HG03175 (cell line): ENCODE measurements around the gene NUP133.

Experiments used
- ATAC-seq: cut with Tn5 transposase; IDR thresholded peaks from one replicate; pipeline ENCODE4 v1.9.1; 2021; ENCODE audit warnings: mild to moderate bottlenecking, moderate library complexity; ENCODE audit not compliant: unreplicated experiment

Gene NUP133

DNA sequence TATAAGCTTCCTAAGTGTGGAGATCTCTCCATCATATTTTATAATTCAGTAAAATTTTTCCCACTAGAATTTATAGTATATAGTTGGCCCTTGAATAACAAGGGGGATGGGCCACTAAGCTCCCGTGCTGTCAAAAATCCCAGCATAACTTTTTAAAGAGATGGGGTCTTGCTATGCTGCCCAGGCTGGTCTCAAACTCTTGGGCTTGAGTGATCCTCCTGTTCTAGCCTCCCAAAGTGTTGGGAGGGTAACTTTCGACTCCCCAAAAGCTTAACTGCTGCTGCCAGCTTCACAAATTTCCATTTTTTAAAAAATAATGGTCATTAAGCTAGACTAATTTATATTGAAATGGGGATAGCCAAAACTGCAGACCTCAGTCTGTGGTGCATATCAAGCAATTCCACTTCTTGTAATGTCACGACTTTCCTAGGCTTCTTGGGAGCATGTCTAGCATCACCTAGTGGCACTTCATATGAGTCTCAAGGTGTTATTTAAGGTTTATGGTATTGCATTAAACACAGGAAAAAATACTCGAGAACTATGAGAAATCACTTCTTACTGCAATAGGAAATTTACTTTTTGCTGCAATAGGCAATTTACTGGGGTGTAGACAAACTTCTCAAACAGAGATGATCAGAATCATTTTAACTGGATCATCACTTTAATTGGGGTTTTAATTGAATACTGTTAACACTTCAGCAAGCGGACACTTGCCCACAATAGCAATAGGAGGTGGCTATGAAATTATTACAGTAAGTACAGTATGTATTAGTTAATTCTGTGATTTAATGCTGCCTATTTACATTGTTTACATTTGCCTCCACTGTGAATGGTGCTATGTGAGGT lies 55.0 kb downstream of the NUP133 start:
- no peak for ATAC-seq

DNA sequence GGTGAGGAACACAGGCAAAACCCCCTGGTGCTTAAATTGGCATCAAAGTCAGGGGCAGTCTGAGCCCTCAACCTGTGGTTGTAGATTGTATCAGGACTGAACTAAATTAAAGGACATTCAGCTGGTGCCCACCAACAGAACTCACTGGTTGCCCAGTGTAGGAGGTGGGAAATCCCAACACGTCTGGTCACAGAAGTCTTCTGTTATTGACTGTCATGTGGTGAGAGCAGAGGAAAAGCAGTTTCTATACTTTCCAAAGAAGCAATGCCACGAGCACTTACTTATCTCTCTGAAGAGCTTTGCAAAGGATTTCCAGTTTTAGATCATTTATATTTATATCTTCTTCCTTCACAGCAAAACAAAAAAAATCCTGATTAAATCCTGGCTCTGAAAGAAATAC lies 59.3 kb downstream of the NUP133 start:
- no peak for ATAC-seq

DNA sequence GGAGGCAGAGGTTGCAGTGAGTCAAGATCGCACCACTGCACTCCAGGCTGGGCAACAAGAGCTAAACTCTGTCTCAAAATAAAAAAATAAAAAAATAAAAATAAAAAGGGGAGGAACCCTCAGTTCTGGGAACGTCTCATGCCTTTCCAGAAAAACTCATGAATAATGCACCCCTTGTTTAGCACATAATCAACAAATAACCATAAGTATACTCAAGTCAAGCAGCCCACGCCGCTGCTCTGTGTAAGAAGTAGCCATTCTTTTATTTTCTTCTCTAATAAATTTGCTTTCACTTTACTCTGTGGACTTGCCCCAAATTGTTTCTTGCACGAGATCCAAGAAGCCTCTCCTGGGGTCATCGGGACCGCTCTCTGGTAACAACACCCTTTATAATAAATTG lies 59.8 kb downstream of the NUP133 start:
- ATAC-seq: no peak

DNA sequence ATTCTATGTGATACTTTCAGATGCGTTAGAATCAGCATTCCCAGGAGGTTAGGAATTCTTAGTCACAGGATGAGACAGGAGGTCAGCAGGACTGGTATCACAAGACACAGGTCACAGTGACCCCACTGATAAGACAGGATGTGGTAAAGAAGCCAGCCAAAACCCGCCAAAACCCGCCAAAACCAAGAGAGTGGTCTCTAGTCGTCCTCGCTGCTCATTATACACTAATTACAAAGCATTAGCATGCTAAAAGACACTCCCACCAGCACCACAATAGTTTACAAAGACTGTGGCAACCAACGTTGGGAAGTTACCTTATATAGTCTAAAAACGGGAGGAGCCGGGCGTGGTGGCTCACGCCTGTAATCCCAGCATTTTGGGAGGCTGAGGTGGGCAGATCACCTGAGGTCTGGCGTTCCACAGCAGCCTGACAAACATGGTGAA lies 60.3 kb downstream of the NUP133 start:
- no peak for ATAC-seq

DNA sequence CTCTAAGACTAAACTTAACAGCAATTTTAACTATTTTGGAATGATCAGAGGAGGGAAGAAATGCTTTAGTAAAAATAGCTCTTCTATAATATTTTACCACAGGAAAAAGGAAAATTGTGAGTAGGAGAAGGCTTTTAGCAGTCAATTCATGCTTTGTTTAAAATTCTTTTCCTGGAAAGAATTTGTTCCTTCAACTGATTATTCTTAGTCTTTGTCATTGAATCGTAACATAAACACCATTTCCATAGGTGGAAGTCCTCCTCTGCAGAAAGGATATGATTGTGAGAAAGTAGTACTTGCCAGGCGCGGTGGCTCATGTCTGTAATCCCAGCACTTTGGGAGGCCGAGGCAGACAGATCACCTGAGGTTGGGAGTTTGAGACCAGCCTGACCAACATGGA lies 62.3 kb downstream of the NUP133 start:
- ATAC-seq: no peak

DNA sequence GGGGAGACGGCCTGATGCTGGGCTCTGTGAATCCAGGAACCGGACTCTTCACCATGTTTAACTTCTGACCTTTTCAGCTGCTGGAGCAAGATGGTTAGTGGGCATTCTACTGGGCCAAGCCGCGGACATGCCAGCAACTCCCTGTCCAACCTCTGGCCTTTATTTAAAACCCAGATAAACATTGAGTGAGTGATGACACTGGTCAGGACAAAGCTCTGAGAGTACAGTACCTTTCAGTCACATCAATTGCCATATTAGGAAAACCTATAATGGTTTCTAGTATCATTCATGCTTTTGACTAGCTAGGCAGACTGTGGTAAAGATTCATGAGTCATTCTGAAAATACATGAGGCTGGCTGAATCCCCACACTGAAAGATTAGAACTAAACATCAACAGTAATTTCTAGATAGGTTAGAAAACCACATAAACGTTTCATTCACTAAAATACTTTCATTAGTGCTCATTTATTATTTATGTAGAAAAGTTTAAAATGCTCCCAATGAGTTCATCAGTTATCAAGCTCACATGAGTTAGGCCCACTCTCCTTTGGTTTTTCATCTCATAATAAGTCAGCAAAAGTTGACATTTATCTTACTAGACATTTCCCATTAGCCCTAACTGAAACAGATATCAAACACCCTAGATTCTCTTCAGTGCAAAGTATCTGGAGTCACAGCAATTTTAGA lies 67.1 kb downstream of the NUP133 start:
- peak; percentile 98 for ATAC-seq

DNA sequence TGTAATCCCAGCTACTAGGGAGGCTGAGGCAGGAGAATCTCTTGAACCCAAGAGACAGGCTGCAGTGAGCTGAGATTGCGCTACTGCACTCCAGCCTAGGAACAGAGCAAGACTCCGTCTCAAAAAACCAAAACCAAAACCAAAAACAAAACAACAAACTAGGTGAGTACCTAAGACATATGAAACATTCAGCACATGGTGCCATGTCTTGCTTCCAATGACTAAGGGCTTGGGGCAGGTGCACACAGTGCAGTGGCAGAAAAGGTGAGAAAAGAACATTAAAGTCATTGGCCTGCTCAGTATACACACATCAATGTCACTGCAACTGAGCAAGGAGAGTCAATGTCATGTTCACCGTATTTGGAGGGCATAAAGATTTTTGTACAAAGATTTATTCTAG lies 70.1 kb downstream of the NUP133 start:
- no peak for ATAC-seq

DNA sequence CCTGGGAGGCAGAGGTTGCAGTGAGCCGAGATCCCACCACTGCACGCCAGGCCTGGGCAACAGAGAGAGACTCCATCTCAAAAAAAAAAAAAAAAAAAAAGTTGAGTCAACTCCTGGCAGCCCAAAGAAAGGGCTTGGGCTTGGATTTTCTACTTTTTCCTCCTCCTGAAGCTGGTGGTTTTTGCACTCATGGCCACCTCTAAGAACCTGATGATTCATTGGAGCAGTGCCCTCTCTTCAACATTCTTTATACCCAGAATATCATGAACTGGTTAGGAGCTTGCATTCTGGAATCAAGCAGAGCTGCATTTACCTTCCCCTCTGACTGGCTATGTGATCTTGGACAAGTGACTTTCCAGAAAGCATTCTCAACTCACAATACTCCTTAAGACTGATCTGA lies 70.7 kb downstream of the NUP133 start:
- ATAC-seq: no peak

DNA sequence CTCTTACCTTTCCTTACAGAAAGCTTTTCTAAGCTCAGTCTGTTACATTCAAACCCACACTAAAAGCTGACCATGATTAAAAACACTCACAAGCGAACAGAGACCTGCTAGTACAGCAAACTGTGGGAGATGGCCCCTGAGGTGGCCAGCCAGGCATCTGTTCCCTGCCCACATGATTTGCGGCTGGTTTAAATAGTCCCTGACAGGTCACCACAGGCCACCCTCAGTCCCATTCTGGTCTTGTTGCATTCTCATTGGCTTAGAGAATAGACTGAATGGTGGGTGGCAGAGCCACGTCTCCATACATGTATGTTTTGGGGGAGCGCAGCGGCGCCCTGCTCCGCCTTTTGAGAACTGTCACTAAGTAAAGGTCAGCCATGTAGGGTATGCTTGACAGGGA lies 71.9 kb downstream of the NUP133 start:
- ATAC-seq: no peak

DNA sequence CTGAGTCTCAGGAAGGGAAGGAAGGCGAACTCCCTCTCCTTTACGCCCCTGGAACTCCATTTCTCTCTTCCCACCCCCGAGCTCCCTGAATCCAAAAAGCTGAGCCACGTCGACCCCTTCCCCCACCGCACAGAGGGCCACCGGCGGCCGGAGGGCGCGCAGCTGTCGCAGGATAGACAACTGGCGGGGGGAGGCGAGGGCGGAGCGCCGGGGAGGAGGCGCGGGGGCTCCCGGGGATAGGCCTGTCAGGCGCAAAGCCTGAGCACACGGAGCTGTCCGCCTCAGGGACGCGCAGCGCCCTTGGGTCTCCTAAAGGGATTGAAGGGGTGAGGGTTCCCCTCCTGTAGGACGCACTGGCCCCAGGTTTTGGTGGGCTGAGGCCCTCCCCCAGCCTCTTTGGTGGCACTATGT lies 73.5 kb downstream of the NUP133 start:
- no peak for ATAC-seq

DNA sequence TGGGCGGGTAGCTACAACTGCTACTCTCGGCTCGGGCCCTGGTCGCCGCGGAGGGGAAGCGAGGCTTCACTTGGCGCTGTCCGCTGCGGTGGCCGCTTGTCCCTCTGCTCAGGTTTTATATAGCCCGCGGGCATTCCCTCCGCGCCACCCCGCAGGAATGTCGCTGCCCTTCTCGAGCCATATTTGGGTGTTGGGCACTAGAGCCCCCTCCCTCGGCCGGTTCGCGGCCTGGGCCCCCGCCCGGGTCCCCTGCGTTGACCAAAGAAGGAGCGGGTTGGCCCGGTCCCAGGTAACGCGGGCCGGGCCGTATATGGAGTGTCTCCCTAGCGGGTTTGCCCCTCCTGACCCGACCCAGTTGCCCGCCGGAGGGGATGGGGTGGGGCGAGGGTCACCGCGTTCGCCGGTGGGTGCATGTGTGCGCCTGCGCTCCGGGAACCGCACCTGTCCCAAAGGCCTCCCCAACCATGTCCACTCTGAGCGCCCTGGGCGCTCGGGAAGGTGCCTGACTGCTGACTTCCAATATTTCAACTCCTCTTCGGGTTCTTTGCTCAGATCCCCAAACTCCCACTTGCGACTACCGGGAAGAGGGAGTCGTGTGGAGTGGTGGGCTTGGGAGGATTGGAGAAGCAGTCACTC lies 74.0 kb downstream of the NUP133 start, which contains the start of gene ACTA1:
TSS of gene ACTA1 (minus strand) at position 90 of the 636 bp plus-strand sequence. CDS start 979 bp downstream, outside the sequence.
- no peak for ATAC-seq

DNA sequence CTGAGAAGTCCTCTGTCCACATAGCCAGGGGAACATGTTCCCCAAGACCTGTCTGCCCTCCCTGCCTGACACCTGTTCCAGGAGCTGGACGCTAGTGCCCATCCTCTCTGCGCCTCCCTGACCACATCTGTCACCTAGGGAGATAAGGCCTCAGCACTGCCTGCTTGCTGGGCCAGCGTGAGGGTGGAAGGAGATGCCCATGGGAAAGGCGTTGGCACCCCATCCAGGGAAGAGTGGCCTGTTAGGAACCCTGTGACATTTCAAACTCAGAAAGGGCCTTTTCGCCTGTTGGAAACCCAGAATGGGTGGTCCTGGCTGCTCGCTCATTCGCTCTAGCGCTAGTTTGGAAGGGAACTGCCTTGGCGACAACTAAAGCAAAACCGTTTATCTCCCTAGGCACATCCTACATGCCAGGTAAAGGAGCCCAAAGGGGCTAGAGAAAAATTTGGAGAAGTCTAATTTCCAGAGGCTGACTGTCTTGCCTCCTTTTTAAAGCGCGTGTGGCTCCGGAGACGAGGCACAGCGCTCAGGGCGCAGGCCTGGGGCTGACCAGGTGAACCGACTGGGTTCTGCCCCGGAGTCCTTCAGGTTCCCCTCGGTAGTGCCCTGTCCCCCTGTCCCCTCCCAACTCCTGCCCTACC lies 74.7 kb downstream of the NUP133 start:
- ATAC-seq: no peak

DNA sequence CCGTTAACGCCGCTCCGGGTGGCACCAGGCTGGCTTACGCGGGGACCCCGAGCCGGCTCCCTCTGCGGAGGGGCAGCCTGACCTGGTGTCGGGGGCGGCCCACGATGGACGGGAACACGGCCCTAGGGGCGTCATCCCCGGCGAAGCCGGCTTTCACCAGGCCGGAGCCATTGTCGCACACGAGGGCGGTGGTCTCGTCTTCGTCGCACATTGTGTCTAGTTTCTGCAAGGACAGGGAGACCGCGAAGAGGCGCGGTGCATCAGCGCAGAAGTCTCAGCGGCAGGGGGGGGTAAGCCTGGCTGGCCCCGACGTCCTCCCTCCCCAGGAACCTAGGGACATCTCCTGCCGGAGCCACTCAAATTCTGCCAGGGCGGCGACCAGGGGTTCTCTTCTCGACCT lies 75.2 kb downstream of the NUP133 start:
- no peak for ATAC-seq

DNA sequence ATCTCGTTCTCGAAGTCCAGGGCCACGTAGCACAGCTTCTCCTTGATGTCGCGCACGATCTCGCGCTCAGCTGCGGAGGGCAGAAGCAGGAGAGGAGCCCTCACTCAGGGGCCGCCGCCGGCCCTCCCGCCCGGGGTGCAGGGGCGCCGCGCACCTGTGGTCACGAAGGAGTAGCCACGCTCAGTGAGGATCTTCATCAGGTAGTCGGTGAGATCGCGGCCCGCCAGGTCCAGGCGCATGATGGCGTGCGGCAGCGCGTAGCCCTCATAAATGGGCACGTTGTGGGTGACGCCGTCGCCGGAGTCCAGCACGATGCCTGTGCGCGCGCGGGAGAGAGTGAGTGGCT lies 76.1 kb downstream of the NUP133 start:
- no peak for ATAC-seq

DNA sequence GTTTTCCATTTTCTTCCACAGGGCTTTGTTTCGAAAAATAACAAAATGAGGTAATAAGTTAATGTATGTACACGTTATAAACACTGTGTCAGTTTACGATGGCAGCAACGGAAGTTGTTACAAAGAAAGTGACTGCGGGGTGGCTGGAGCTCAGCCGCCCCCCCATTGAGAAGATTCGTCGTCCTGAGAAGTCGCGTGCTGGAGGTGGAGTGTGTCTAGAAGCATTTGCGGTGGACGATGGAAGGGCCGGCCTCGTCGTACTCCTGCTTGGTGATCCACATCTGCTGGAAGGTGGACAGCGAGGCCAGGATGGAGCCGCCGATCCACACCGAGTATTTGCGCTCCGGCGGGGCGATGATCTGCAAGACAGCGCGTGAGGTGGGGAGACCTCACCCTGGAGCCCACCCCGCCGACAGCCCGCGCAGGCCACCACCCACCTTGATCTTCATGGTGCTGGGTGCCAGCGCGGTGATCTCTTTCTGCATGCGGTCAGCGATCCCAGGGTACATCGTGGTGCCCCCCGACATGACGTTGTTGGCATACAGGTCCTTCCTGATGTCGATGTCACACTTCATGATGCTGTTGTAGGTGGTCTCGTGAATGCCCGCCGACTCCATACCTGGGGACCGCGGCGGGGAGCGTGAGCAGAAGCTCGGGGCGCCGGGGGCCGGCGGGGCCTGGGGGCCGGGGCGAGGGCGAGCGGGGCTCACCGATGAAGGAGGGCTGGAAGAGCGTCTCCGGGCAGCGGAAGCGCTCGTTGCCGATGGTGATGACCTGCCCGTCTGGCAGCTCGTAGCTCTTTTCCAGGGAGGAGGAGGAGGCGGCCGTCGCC lies 76.6 kb downstream of the NUP133 start:
- ATAC-seq: no peak

DNA sequence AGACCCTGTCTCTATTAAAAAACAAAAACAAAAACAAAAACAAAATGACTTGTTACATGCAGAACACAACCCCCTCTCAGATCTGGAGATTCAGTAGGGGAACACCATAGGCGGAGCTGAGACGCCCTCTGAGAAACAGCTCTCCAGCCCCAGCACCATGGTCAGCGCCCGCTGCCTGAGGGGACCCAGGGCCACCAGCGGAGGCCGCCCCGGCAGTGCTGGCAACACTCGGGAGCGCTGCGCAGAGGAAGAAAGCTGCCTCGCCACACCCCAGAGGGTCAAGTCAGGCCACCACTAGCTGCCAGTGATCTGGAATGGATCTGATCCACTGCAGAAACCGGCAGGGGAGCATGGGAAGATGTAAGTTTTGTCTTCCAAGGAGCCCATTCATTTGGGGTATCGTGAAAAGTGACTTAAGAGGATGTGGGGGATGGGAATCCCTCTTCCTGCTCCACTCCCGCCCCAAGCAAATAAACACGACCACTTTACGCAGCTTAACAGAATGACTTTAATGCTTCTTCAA lies 77.3 kb downstream of the NUP133 start:
- no peak for ATAC-seq

DNA sequence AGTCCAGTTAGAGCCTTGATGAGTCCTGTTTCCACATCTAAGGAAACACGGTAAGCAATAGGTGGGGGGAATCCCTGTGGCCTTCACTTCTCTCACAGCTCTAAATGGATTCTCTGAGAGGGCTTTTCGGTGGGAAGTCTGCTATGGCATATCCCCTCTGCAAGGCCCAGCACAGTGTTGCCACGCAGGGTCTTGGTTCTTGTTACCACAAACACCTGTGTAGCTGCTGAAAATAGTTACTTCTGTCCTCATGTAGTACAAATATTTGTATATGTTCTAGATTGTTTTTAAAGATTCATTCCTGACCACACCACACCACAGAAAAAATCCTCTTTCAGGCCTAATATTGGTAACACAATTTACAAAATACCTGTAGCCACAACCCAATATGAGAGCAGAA lies 79.9 kb downstream of the NUP133 start:
- no peak for ATAC-seq

DNA sequence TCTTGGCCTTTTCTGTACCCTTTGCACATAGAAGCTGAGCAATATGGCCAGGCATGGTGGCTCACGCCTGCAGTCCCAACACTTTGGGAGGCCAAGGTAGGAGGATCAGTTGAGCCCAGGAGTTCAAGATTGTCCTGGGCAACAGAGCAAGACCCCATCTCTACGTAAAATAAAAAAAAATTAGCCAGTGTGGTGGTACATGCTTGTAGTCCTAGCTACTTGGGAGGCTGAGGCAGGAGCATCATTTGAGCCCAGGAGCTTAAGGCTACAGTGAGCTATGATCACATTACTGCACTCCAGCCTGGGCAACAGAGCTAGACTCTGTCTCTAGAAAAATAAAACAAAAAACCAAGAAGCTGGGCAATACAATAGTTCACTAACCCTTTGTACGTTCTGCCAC lies 80.6 kb downstream of the NUP133 start:
- no peak for ATAC-seq

DNA sequence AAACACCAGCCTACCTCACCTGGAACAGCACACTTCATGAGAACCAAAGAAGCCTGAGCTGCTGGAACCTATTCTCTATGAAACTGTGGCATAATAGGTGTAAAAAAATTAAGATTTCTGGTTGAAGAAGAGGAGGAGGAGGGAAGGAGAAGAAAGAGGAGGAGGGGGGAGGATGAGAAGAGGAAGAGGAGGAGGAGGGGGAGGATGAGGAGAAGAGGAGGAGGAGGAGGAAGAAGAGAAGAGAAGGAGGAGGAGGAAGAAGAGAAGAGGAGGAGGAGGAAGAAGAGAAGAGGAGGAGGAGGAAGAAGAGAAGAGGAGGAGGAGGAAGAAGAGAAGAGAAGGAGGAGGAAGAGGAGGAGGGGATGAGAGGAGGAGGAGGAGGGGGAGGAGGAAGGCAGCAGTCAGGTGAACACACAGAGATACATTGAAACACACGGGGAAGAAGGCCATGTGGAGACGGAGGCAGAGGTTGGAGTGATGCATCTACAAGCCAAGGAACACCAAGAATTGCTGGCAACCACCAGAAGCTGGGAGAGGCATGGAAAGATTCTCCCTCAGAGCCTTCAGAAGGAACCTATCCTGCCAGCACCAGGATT lies 82.5 kb downstream of the NUP133 start:
- ATAC-seq: no peak

DNA sequence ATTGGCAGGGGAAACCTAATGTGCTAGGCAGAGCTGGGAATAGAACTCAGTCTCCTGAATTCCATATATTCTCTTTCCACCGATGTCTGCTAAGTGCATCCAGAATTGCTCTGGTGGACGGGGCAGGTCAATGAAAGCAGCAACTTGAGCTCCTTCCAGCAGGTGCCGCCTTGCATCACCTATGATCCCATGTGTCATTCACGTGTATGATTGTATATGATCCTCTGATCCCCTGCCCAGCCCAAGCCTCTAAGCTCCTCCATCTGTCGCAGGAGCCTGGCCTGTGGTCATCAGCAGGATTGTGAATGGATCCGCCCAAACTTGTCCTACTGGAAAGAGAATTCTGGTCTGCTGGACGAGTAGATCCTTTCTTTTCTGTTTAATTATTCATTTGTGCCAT lies 87.4 kb downstream of the NUP133 start:
- no peak for ATAC-seq
